K562 (cell line): ENCODE data around the gene PDE6C. TPM values are rescaled to one million over a fixed set of nuclear protein-coding genes. Genes with fewer than 3 reads are reported as not detected.

Experiments used
- ATAC-seq: fragments of 200-7000 bp; cut with Tn5 transposase; 3 replicates; pipeline ENCODE4 v1.9.1; 2020; ENCODE audit warnings: moderate library complexity
- BruUV-seq: library from RNA; stranded (reverse); fragments of 400-500 nt; replicated peaks from 2 replicates; lab custom pipeline; 2021; lab: Mats Ljungman, UMichigan
- CTCF ChIA-PET: fragments of 300-600 bp; formaldehyde crosslinking; extraction: SDS; loops from one replicate; lab custom pipeline; 2021; ENCODE audit warnings: low intra/inter-chr PET ratio; lab: Yijun Ruan, JAX
- POLR2A ChIA-PET: fragments of 300-600, 350-650 bp; sonication (Branson Sonifier 250); formaldehyde crosslinking; extraction: SDS; loops from one replicate; lab custom pipeline; 2021; ENCODE audit warnings: antibody characterized with exemption, inconsistent platforms; lab: Yijun Ruan, JAX
- DNase-seq, 4 experiments: peaks; one replicate each; pipeline versions ENCODE4 v3.0.0 to v3.0.0-alpha.2; 2011 to 2018; ENCODE audit warnings: low spot score in 3 of 4, mixed read lengths in 3 of 4; ENCODE audit errors: extremely low read depth in 1 of 4
- FAIRE-seq: peaks from 2 replicates; lab custom pipeline; 2011; peaks lifted over from hg19 to GRCh38; lab: Jason Lieb, UNC
- H2AFZ ChIP-seq: 2 replicates; pipeline ENCODE4 v1.6.0; 2011; ENCODE audit warnings: low read depth, low read length, control low read depth, inconsistent platforms
- H3K27ac ChIP-seq: fragments of 200-600 bp; 3 replicates; pipeline ENCODE4 v1.8.0; 2011; ENCODE audit warnings: low read depth, mild to moderate bottlenecking, control low read depth, inconsistent platforms, low read length, moderate library complexity, mixed read lengths; ENCODE audit errors: extremely low read depth
- H3K27me3 ChIP-seq, 2 experiments: fragments of 300-600 bp in 1 of 2; 2 replicates in 1 of 2; 3 replicates in 1 of 2; pipeline versions ENCODE4 v1.6.0 to v1.8.0; 2011; ENCODE audit warnings: inconsistent platforms in 2 of 2, low read length in 2 of 2, mild to moderate bottlenecking in 1 of 2, mixed read lengths in 1 of 2, moderate library complexity in 1 of 2; ENCODE audit not compliant: control insufficient read depth in 2 of 2, insufficient read depth in 2 of 2
- H3K36me3 ChIP-seq: fragments of 300-600 bp; 3 replicates; pipeline ENCODE4 v1.8.0; 2011; ENCODE audit warnings: mild to moderate bottlenecking, low read length, inconsistent platforms; ENCODE audit not compliant: control insufficient read depth, insufficient read depth
- H3K4me1 ChIP-seq, 2 experiments: fragments of 200-600 bp in 1 of 2; replicated peaks in 1 of 2; 2 replicates in 1 of 2; 3 replicates in 1 of 2; pipeline versions ENCODE4 v1.5.1 to v1.8.0; 2011; ENCODE audit warnings: inconsistent platforms in 2 of 2, low read length in 2 of 2, mild to moderate bottlenecking in 1 of 2, mixed read lengths in 1 of 2, moderate library complexity in 1 of 2; ENCODE audit not compliant: control insufficient read depth in 2 of 2, insufficient read depth in 2 of 2
- H3K4me2 ChIP-seq: 2 replicates; pipeline ENCODE4 v1.6.1; 2011; ENCODE audit warnings: low read length, control low read depth, inconsistent platforms, mixed read lengths; ENCODE audit not compliant: insufficient read depth
- H3K4me3 ChIP-seq: fragments of 200-600 bp; sonication (generic), shearing (Covaris generic); 2 replicates; pipeline ENCODE4 v1.5.1; 2016; ENCODE audit warnings: control low read depth, inconsistent platforms
- H3K79me2 ChIP-seq: fragments of 200-600 bp; 3 replicates; pipeline ENCODE4 v1.8.0; 2011; ENCODE audit warnings: low read length, inconsistent platforms; ENCODE audit not compliant: control insufficient read depth, insufficient read depth
- H3K9ac ChIP-seq, 2 experiments: 2 replicates each; pipeline versions ENCODE4 v1.6.0 to v1.6.1; 2011; ENCODE audit warnings: low read depth in 2 of 2, low read length in 2 of 2, control low read depth in 1 of 2, inconsistent platforms in 1 of 2, mild to moderate bottlenecking in 1 of 2, mixed read lengths in 1 of 2; ENCODE audit not compliant: insufficient read depth in 1 of 2
- H3K9me1 ChIP-seq: one replicate; pipeline ENCODE4 v1.6.0; 2011; ENCODE audit warnings: inconsistent platforms, mild to moderate bottlenecking, low read length, moderate library complexity; ENCODE audit not compliant: control insufficient read depth, insufficient read depth
- H3K9me3 ChIP-seq: replicated peaks from 2 replicates; pipeline ENCODE4 v1.5.1; 2011; ENCODE audit warnings: low read depth, low read length, inconsistent platforms; ENCODE audit not compliant: control insufficient read depth, insufficient read depth
- H4K20me1 ChIP-seq: replicated peaks from 2 replicates; pipeline ENCODE4 v1.6.1; 2011; ENCODE audit warnings: low read length, inconsistent platforms, mixed read lengths; ENCODE audit not compliant: control insufficient read depth, insufficient read depth
- CBX8 ChIP-seq: fragments of 200-600 bp; sonication (generic); IDR thresholded peaks from 2 replicates; pipeline ENCODE4 v1.6.1; 2012; ENCODE audit warnings: borderline replicate concordance, mixed run types, low read depth, mild to moderate bottlenecking, moderate library complexity, mixed read lengths, low read length, control low read depth, inconsistent platforms; ENCODE audit not compliant: poor library complexity, severe bottlenecking; ENCODE audit errors: extremely low read depth
- CREM ChIP-seq: IDR thresholded peaks from 2 replicates; pipeline ENCODE4 v1.6.1; 2014; ENCODE audit warnings: antibody characterized with exemption, low read depth
- ELF1 ChIP-seq: fragments of 200-800 bp; sonication (Bioruptor generic); IDR thresholded peaks from 2 replicates; pipeline ENCODE4 v1.6.1; 2016; ENCODE audit warnings: missing genetic modification characterization, missing compliant biosample characterization
- GATAD2B ChIP-seq: fragments of 450-650 bp; IDR thresholded peaks from 2 replicates; pipeline ENCODE4 v1.6.1; 2017; ENCODE audit warnings: mild to moderate bottlenecking, borderline replicate concordance
- KLF6 ChIP-seq: fragments of 250-450 bp; sonication (Bioruptor Pico); IDR thresholded peaks from 2 replicates; pipeline ENCODE4 v1.4.0; 2020; ENCODE audit warnings: mild to moderate bottlenecking, moderate library complexity, borderline replicate concordance
- POU5F1 ChIP-seq: fragments of 150-350 bp; IDR thresholded peaks from 2 replicates; pipeline ENCODE4 v1.6.1; 2014; ENCODE audit warnings: borderline replicate concordance, low read length, low read depth, mild to moderate bottlenecking; ENCODE audit not compliant: partially characterized antibody
- ZNF174 ChIP-seq: fragments of 250-450 bp; sonication (Bioruptor Pico); IDR thresholded peaks from 2 replicates; pipeline ENCODE4 v1.4.0; 2020; ENCODE audit warnings: mild to moderate bottlenecking
- ZNF197 ChIP-seq: fragments of 200-800 bp; sonication (Bioruptor generic); IDR thresholded peaks from 2 replicates; pipeline ENCODE4 v1.6.1; 2016; ENCODE audit warnings: low read depth, missing genetic modification characterization, missing compliant biosample characterization
- ZNF699 ChIP-seq: fragments of 250-450 bp; sonication (Bioruptor Pico); IDR thresholded peaks from 2 replicates; pipeline ENCODE4 v1.8.0; 2021; ENCODE audit warnings: mild to moderate bottlenecking, moderate library complexity; ENCODE audit not compliant: insufficient replicate concordance
- WGBS: fragments of 100-300 bp; shearing (Covaris generic); methylation state at CpG from one replicate; pipeline ENCODE4 v1.1.6; 2016; ENCODE audit warnings: low coverage, mixed read lengths; ENCODE audit not compliant: insufficient coverage; ENCODE audit errors: missing lambda C conversion rate; 5-methylcytosine and 5-hydroxymethylcytosine counted together
- in situ Hi-C: fragments of 300-500 bp; cut with MboI; formaldehyde crosslinking; loops from 4 replicates; pipeline ENCODE4 v1.15.0; 2018; ENCODE audit warnings: inconsistent platforms, mixed read lengths
- intact Hi-C: fragments of 100-400 bp; cut with micrococcal nuclease; formaldehyde crosslinking; loops from 2 replicates; pipeline ENCODE4 v1.14.2; 2022
- polyA plus RNA-seq, 8 experiments: library from polyadenylated mRNA; depleted of rRNA in 4 of 8; stranded (reverse) in 5 of 8; unstranded in 3 of 8; fragments of >200 nt; fragmentation: Nextera tagmentation in 2 of 8; fragmentation: Illumina TruSeq in 1 of 8; extraction: Ambion mirVana in 2 of 8; extraction: Trizol in 1 of 8; gene quantifications; 2 replicates each; pipeline versions ENCODE4 v1.2.1 to v1.2.3, GENCODE V29; 2011 to 2014; ENCODE audit warnings: inconsistent platforms in 1 of 8, missing spikeins in 1 of 8
- total RNA-seq, 7 experiments: library from RNA; depleted of rRNA in 6 of 7; stranded (reverse); fragments of >200 nt in 6 of 7; fragmentation: Illumina TruSeq in 2 of 7; extraction: Trizol in 2 of 7; gene quantifications; 2 replicates each; pipeline versions ENCODE4 v1.2.1 to v1.2.3, GENCODE V29; 2011 to 2021; ENCODE audit warnings: low replicate concordance in 1 of 7
- TF ChIP-seq, protein P1 (sequence below): fragments of 450-650 bp; IDR thresholded peaks from 2 replicates; pipeline ENCODE4 v1.6.1; 2016; ENCODE audit warnings: missing biosample characterization, missing genetic modification characterization

The PDE6C gene
- total and polyA plus RNA-seq, 9 of the 15 experiments (the other 6 are each of a cell fraction or from before 2014, with no cell fraction given), result not detected

DNA sequence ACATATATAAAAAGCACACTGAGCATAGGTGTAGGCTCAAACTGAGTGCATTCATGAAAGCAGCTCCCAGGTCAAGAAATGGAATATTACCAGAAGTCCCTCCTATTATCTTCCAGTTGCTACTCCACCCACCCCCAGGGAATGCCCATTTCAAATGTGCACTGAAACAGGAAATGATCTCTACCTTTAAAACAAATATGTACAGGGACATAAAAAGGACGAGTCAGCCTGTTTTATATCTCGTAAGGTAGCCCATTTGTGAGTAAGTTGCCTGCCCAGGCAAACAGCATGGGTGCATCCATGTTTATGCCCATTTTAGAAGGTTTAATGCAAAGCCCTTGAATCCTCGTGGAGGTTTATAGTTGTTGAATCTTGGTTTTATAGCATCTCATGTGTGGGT, 35.4 kb upstream of the PDE6C start:
- no peak overlapping the region for H3K27ac ChIP-seq
- H3K79me2 ChIP-seq, result no peaks in the 10 kb centered on the region
- no TSS peak for BruUV-seq
- no peak for FAIRE-seq
- DNase-seq, result no peak
- ATAC-seq, result no peak
- H3K9me3 ChIP-seq, result no peaks in the 10 kb centered on the region
- in situ Hi-C loops, result no loop called here
- peaks cover 2 to 31% of the 10 kb centered on the region in 2 experiments; a peak in 3 of 5 replicates for H3K27me3 ChIP-seq
- no peaks in the 10 kb centered on the region for H3K4me1 ChIP-seq
- no peak overlapping the region for H3K4me3 ChIP-seq
- 0% methylated on average over 3 of the region's 3 CpGs for WGBS
- TF ChIP-seq ZNF699 (CRISPR knock-in tag) (no peak), POU5F1 (no peak), ELF1 (tag) (no peak), CBX8 (no peak), ZNF197 (CRISPR knock-in tag) (no peak), ZNF174 (no peak), GATAD2B (no peak), CREM (no peak), KLF6 (no peak)
- TF ChIP-seq, protein P1, sequence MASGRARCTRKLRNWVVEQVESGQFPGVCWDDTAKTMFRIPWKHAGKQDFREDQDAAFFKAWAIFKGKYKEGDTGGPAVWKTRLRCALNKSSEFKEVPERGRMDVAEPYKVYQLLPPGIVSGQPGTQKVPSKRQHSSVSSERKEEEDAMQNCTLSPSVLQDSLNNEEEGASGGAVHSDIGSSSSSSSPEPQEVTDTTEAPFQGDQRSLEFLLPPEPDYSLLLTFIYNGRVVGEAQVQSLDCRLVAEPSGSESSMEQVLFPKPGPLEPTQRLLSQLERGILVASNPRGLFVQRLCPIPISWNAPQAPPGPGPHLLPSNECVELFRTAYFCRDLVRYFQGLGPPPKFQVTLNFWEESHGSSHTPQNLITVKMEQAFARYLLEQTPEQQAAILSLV (tag), result no peak
- TF ChIP-seq, all 486 proteins: peak for 0
- no peak overlapping the region for H3K9ac ChIP-seq
- no peaks in the 10 kb centered on the region for H4K20me1 ChIP-seq
- H2AFZ ChIP-seq, result no peak overlapping the region
- CTCF ChIA-PET, result no interaction called here
- H3K4me2 ChIP-seq, result no peak overlapping the region
- POLR2A ChIA-PET, result no interaction called here
- no peaks in the 10 kb centered on the region for H3K9me1 ChIP-seq
- H3K36me3 ChIP-seq, result no peaks in the 10 kb centered on the region
- intact Hi-C loops, result no loop called here
